ENCODE data around the gene CT47C1.

The CT47C1 gene

DNA sequence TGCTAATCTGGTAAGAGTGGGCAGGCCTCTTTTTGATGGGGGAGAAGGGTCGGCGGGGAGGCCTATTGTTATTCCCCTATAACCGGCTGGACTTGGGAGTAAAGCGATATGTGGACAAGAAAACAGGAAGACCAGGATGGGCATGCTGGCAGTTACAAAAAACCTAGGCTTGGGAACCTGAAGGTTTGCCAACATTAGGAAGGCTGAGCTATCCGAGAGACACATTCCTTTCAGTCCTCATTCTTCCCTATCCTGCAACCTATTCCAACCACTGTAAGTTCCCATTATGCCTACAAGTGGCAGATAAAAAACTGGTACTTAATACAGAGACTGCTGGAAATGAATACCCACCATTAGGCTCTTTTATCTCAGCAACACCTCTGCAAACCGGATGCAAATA lies 32.4 kb upstream of the CT47C1 start:
- DNase-seq (ENCODE audit: low read depth in 2 of 2), result peak in 1 of 2 donors; percentile 50
- H3K4me3 ChIP-seq (replicated peaks in 1 of 2; ENCODE audit: low read depth in 2 of 2, low read length in 2 of 2), result no peak overlapping the region
- TF ChIP-seq, protein P1, sequence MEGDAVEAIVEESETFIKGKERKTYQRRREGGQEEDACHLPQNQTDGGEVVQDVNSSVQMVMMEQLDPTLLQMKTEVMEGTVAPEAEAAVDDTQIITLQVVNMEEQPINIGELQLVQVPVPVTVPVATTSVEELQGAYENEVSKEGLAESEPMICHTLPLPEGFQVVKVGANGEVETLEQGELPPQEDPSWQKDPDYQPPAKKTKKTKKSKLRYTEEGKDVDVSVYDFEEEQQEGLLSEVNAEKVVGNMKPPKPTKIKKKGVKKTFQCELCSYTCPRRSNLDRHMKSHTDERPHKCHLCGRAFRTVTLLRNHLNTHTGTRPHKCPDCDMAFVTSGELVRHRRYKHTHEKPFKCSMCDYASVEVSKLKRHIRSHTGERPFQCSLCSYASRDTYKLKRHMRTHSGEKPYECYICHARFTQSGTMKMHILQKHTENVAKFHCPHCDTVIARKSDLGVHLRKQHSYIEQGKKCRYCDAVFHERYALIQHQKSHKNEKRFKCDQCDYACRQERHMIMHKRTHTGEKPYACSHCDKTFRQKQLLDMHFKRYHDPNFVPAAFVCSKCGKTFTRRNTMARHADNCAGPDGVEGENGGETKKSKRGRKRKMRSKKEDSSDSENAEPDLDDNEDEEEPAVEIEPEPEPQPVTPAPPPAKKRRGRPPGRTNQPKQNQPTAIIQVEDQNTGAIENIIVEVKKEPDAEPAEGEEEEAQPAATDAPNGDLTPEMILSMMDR (IDR thresholded peaks at IDR 0.05; ENCODE audit: low read depth, low read length), result no peak

GRCh38 chrX:119041175-119041574 lies 31.6 kb upstream of the CT47C1 start:
- H3K4me3 ChIP-seq (replicated peaks in 1 of 2; ENCODE audit: low read depth in 2 of 2, low read length in 2 of 2), result no peak overlapping the region
- TF ChIP-seq, protein P1 (IDR thresholded peaks at IDR 0.05; ENCODE audit: low read depth, low read length), result no peak
- DNase-seq (ENCODE audit: low read depth in 2 of 2), result peak; percentile 78 to 88

- TF ChIP-seq, protein P1 (IDR thresholded peaks at IDR 0.05; ENCODE audit: low read depth, low read length), result no peak
- no peak for DNase-seq (ENCODE audit: low read depth in 2 of 2)
- H3K4me3 ChIP-seq (replicated peaks in 1 of 2; ENCODE audit: low read depth in 2 of 2, low read length in 2 of 2), result no peak overlapping the region
Observed at GRCh38 chrX:119042040-119042439, 30.8 kb upstream of the CT47C1 start.

- DNase-seq (ENCODE audit: low read depth in 2 of 2), result no peak
- TF ChIP-seq, protein P1 (IDR thresholded peaks at IDR 0.05; ENCODE audit: low read depth, low read length), result no peak
- no peak overlapping the region for H3K4me3 ChIP-seq (replicated peaks in 1 of 2; ENCODE audit: low read depth in 2 of 2, low read length in 2 of 2)
Observed at GRCh38 chrX:119042996-119043395, 29.8 kb upstream of the CT47C1 start.

DNA sequence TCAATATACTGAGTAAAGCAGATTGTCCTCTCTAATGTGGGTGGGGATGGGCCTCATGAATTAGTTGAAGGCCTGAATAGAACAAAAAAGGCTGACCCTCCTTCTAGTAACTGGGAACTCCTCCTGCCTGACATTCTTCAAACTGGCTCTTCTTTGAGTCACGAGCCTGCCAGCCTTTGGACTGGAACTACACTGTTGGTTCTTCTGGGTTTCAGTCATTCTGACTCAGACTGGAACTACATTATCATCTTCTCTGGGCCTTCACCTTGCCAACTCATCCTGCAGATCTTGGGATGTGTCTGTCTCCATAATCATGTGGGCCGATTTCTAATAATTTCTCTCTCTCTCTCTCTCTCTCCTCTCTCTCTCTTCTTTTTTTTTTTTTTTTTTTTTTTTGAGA lies 26.9 kb upstream of the CT47C1 start:
- DNase-seq (ENCODE audit: low read depth in 2 of 2), result no peak
- TF ChIP-seq, protein P1 (IDR thresholded peaks at IDR 0.05; ENCODE audit: low read depth, low read length), result no peak
- no peak overlapping the region for H3K4me3 ChIP-seq (replicated peaks in 1 of 2; ENCODE audit: low read depth in 2 of 2, low read length in 2 of 2)

GRCh38 chrX:119055687-119056086 lies 17.1 kb upstream of the CT47C1 start:
- TF ChIP-seq, protein P1 (IDR thresholded peaks at IDR 0.05; ENCODE audit: low read depth, low read length), result no peak
- DNase-seq (ENCODE audit: low read depth in 2 of 2), result peak in 1 of 2 donors; percentile 48

GRCh38 chrX:119062750-119063374 lies 9.9 kb upstream of the CT47C1 start:
- TF ChIP-seq, protein P1 (IDR thresholded peaks at IDR 0.05; ENCODE audit: low read depth, low read length), result no peak
- no peak overlapping the region for H3K4me3 ChIP-seq (replicated peaks in 1 of 2; ENCODE audit: low read depth in 2 of 2, low read length in 2 of 2)
- peak; percentile 5 to 28 for DNase-seq (ENCODE audit: low read depth in 2 of 2)

More at GRCh38 chrX:119055687-119056086, 17.1 kb upstream of the CT47C1 start:
- H3K4me3 ChIP-seq (replicated peaks in 1 of 2; ENCODE audit: low read depth in 2 of 2, low read length in 2 of 2), result no peak overlapping the region
